ENCODE measurements around the gene KCNIP2.
A peak's percentile ranks its signal among the peaks of the same experiment; 100 is the strongest.

Gene KCNIP2

GRCh38 chr10:101843032-101844021 is at the start of gene KCNIP2:
Gene KCNIP2 (minus strand): TSS chr10:101843800. CDS start chr10:101843568, 232 bp downstream.
- DNase-seq (ENCODE audit: low read depth in 2 of 2), result peak in 1 of 2 donors; percentile 58

DNA sequence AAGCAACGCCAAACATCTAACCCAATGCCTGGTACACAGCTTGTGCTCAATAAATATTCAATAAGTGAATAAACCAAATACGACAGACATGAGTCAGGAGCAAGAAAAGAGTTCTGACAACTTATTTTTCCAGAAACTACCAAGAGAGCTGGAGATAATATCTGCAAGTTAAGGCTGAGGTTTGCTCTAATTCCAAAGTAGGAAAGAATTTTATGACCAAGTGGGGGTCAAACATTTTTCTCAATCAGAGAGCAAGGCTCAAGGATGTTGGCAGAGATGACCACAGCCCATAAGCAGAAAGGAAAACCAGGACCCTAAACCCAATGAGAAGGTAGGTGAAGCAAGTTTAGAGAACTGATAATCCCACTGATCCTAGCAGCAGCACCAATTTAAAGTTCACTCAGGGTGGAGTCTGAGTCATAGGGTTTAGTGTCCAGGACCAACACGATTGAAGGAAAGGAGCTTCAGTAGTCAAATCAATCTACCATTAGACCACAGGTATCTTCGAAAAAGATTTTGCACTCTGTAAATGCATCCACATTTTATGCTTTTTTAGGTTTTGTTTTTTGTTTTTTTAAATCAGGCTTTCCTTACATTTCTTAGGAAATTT is 49.3 kb upstream of the KCNIP2 start:
- DNase-seq (ENCODE audit: low read depth in 2 of 2), result no peak

DNA sequence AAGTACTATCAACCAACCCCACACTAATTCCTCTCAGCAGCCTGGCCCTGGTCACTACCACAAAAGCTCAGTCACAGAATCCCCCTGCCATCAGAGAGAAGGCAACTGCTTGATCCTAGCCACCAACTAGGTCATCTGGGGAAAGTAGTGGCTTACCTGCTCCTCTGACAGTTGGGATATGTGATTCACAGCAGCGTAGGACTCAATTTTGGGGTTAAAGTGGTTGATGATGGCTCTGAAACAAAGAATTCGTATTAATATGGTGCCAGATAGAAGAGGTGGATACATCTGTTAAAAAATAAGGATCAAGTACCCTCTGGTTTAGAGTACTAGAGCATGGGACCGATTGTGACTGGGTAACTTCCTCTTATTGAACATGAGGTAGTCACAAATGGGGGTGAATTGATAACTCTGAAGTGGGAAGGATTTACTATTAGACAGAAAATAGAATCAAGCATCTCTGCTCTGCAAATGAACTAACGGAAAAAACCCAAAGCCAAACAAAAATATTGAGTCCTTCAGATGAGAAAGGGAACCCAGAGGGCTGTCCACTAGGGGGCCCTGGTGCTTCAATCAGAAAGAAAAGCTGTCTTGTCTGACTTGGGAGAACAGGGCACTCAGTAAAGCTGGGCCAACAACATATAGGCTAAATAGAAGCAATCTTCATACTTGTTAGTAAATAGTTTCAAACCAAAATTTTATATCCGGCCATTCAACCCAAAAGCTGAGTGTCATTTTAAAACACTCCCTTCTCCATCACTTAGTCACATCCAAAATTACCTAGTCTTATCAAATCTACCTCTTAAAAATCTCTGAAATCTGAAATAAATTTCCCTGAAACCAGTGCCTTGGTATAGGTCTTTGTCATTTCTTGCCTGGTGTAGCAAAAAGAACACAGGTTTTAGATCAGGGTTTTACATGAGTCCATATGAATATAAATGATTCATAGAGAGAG is 45.9 kb upstream of the KCNIP2 start:
- DNase-seq (ENCODE audit: low read depth in 2 of 2), result peak; percentile 20 to 34

DNA sequence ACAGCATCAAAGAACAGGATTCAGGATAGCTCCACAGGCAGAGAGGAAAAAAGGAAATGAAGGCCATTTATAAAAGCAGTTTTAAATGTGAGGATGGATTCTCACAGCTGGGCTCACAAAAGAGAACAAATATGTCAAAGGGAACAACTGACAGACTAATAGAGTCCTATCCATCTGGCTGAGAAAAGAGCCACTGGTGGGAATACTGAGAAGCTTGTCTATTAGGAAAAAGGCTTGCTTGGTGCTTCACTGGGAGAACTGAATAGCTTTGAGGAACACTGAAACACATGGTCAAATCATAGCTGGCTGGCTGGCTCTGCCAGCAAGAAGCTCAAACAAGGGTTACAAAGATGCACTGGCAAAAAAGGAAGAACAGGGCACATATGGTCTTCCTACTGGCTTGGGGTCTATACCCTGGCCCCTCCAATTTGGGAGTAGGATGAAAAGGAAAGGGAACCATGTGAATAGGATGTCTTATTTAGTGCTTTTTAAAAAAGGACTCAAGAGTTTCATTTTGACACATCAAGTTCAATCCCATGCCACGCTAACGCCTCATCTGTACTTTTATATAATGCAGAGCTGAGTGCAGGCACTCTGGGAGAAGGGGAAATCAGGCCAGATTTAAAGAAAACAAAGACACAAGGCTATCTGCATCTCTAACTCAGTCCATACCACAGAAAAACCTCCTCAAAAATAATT is 44.8 kb upstream of the KCNIP2 start:
- DNase-seq (ENCODE audit: low read depth in 2 of 2), result no peak

DNA sequence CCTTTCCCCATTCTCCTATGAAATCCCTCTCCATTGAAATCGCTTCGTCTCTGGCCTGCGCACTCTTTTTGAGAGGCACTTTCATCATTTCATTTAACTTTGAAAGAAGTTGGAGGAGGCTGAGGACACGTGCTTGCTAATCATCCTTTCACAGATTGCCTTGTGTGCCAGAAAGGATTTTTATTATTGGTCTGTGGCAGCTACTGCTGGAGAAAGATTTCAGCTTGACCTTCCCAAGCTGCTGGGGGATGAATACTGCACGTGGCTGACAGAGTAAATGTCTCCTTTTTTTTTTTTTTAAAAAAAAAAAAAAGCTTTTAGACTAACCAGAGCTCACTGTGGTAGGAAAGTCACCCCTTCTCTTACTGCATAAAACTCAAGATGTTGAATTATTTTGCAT is 44.2 kb upstream of the KCNIP2 start:
- no peak for DNase-seq (ENCODE audit: low read depth in 2 of 2)

- DNase-seq (ENCODE audit: low read depth in 2 of 2), result no peak
Measured at GRCh38 chr10:101886521-101887312, 43.1 kb upstream of the KCNIP2 start.

- DNase-seq (ENCODE audit: low read depth in 2 of 2), result no peak
Measured at GRCh38 chr10:101881036-101881774, 37.6 kb upstream of the KCNIP2 start.

DNA sequence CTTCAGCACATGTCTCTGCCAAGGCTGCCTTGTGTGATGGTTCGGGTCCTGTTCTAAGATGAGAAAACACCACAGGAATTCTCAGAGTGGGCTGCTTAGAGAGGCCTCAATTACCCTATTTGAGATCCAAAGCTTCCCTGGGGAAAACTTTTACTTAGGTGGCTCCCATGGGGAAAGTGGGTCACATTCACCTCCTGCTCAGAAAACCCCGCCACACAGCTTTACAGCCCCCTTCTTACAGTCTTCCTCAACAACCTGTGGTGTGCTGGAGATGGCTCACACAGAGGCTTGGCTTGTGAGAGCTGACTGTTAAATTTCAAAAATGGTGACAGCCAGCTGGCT is 36.6 kb upstream of the KCNIP2 start:
- DNase-seq (ENCODE audit: low read depth in 2 of 2), result no peak

DNA sequence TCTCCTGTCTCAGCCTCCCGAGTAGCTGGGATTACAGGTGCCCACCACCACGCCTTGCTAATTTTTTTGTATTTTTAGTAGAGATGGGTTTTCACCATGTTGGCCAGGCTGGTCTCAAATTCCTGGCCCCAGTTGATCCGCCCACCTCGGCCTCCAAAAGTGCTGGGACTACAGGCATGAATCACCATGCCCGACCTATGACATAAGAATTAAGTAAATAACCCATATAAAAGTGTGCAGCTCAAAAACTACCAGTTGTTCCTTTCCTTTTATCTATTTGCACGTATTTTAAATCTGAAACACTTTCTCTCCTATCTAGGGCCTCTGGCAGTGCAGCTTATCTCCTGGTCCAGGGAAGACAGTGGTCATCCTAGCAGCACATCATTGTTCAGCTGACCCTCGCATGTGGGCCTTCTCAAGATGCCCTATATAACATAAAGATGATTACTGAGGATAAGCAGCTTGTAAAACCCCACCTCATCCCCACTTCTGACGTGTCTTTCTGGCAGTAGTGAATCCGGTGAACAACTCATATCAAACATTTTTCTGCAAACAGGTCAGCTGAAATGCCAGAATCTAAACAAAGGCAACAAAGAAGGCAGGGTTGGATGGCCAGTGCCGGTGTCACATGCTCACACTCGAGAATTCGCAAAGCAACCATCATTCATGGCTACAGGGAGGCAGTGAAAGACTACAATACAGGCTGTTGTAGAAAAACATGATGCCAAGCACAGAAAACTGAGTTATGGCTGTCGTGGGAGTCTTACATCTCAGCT is 36.0 kb upstream of the KCNIP2 start:
- DNase-seq (ENCODE audit: low read depth in 2 of 2), result no peak

GRCh38 chr10:101878869-101879268 is 35.3 kb upstream of the KCNIP2 start:
- DNase-seq (ENCODE audit: low read depth in 2 of 2), result no peak

DNA sequence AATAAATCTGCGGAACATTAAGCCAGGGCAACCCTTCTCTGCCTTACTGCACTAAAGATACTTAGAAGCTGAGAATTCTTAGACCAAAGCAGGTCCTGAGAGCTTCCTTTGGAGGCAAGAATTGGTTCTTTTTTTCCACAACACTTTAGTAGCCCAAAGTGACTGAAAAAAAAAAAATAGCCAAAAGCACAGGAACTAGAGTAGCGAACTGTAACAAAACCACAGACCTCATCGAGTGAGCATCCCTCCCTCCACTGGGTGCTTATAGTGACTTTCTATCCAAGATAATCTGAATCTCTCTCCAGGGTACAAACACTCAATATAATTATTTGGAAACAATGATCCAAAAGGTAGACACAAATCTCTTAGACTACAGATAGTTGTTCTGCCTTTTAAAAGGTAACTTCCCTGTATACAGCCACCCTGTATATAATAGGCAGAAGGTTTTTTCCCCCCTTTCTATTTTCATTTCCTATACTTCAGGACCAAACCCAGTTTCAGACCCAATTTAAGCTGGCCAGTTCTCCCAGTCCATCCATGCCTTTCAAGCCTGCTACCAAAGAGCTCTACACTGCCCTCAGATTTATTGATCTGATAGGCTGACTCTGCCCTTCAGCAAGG is 31.6 kb upstream of the KCNIP2 start:
- DNase-seq (ENCODE audit: low read depth in 2 of 2), result no peak

DNA sequence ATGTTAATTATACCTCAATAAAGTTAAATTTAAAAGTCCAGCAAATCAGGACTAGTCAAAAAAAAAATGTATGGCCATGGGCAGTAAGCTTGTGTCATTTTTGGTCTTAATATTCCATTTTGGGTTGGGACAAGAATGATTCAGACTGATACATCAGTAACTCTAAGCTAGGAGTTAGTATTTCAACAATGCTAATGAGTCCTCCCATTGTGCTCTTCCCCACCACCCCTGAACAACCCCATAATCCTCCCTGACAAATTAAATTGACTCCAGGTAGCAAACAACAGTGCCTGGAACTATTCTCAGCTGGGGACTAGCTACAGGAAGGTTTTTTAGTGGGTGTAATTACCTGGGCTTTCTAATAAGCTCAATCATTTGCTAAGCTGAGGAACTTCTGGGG is 30.7 kb upstream of the KCNIP2 start:
- DNase-seq (ENCODE audit: low read depth in 2 of 2), result no peak

DNA sequence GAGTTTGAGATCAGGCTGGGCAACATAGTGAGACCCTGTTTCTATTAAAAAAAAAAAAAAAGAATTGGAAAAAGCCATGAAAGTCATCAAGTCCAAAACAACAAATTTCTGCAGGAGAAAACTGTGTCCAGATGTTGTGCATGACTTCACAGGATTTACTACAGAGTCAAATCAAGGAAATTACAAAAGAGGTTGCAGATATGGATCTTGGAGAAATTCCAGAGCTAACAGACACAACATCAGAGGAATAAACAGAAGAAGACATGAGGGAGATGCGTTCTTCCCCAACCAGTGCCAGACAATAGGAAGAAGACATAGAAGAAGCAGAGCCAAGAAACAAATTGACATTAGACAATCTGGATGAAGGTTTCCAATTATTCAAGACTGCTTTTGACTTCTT is 24.3 kb upstream of the KCNIP2 start:
- no peak for DNase-seq (ENCODE audit: low read depth in 2 of 2)

- DNase-seq (ENCODE audit: low read depth in 2 of 2), result no peak
Measured at GRCh38 chr10:101859530-101859929, 15.9 kb upstream of the KCNIP2 start.

GRCh38 chr10:101858723-101859500 is 15.3 kb upstream of the KCNIP2 start:
- no peak for DNase-seq (ENCODE audit: low read depth in 2 of 2)

DNA sequence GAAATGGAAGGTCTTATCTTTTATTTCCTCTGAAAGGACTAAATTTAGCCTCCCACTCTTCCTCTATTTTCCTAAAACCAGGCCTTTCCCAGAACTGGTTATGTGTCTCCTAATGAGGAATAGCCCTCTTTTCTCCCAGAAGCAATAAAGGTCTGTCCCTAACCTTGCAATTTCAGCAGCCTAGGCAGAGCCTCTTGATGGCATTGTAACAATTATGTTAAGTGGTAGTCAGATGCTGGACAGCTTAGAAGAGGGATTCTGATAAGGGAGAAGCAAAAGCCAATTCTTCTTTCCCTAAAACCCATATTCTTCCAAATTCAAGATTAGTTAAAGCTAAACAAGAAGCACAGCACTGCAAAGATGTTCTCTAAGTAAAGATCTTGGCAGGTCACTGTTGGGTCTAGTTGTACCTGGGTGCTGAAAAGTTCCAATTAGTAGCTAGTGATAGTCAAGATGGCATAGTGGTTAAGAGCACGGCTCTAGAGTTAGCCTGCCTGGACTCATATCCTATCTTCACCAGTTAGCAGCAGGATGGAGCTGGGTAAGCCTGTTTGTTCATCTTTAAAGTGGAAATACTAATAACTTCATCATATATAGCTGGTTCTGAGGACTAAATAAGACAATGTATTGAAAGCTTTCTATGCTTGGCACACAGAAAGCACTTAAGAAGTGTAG is 14.3 kb upstream of the KCNIP2 start:
- DNase-seq (ENCODE audit: low read depth in 2 of 2), result no peak

- DNase-seq (ENCODE audit: low read depth in 2 of 2), result no peak
Measured at GRCh38 chr10:101856626-101857025, 13.0 kb upstream of the KCNIP2 start.

Measured in activated CD8-positive, alpha-beta memory T cell treated with anti-CD3 and anti-CD28 coated beads for 4 hours (primary cell).